ENCODE measurements around the gene COLEC12. TPM values are rescaled to one million over a fixed set of nuclear protein-coding genes. Genes with fewer than 3 reads are reported as not detected.

Gene COLEC12
- total and polyA plus RNA-seq, 2 donors (not counting 3 experiments of a cell fraction or from before 2014, with no cell fraction given) = 8.0 to 17.1 TPM

- H3K4me3 ChIP-seq (replicated peaks in 1 of 3; ENCODE audit: insufficient read depth in 1 of 3, low read depth in 1 of 3, low read length in 3 of 3) = no peak overlapping the region
These were observed 178.5 kb downstream of the COLEC12 start for GRCh38 chr18:321865-322467.

More at GRCh38 chr18:321865-322467, 178.5 kb downstream of the COLEC12 start:
- no peaks in the 10 kb centered on the region for H3K27me3 ChIP-seq (ENCODE audit: control insufficient read depth in 2 of 2, insufficient read depth in 2 of 2, low read length in 2 of 2)
- no peak for FAIRE-seq
- ChIA-PET POLR2A (no interaction called here), CTCF (interaction anchor here (1.0 to 1.8 kb wide), 4 partner anchors 14 to 302 kb away, joined by 3 to 4 read pairs (median 3); partner anchors contain the start of gene THOC1)
- H3K9me1 ChIP-seq (replicated peaks; ENCODE audit: control insufficient read depth, extremely low read depth, insufficient read depth, low read length) = no peaks in the 10 kb centered on the region
- no peaks in the 10 kb centered on the region for H4K20me1 ChIP-seq (replicated peaks; ENCODE audit: control insufficient read depth, extremely low read depth, insufficient read depth, low read length)
- DNase-seq (ENCODE audit: low read depth, low spot score) = peak; percentile 20
- intact Hi-C loops (cut with micrococcal nuclease) (loop anchor here (2.0 to 5.0 kb wide), 4 partner anchors 35 to 203 kb away; no protein-coding TSS in a partner anchor), dilution Hi-C loops (cut with MboI; ENCODE audit: extremely low pct_ligation_motif_present, low sequenced_read_pairs) (no loop called here)
- H3K4me1 ChIP-seq (ENCODE audit: control insufficient read depth, extremely low read depth, insufficient read depth, low read length) = peaks cover 30% of the 10 kb centered on the region
- TSS peak; percentile 64 for BruUV-seq (replicated peaks)
- H3K9ac ChIP-seq (replicated peaks; ENCODE audit: extremely low read depth, insufficient read depth, low read length) = no peak overlapping the region
- H3K36me3 ChIP-seq (ENCODE audit: control insufficient read depth in 2 of 2, extremely low read depth in 1 of 2, insufficient read depth in 2 of 2, low read length in 2 of 2) = no peaks in the 10 kb centered on the region
- no peaks in the 10 kb centered on the region for H3K79me2 ChIP-seq (ENCODE audit: control insufficient read depth, insufficient read depth, low read length)
- H3K9me3 ChIP-seq (replicated peaks; ENCODE audit: control insufficient read depth, insufficient read depth, low read length) = no peaks in the 10 kb centered on the region
- H2AFZ ChIP-seq (ENCODE audit: low read depth, low read length) = no peak overlapping the region
- TF ChIP-seq POLR2AphosphoS5 (IDR thresholded peaks at IDR 0.05; ENCODE audit: insufficient read depth, low read depth, low read length) = no peak
- TF ChIP-seq CTCF (IDR thresholded peaks at IDR 0.05; ENCODE audit: extremely low read depth in 1 of 2, insufficient read depth in 1 of 2, low read depth in 1 of 2, low read length in 2 of 2) = no peak
- no peak for TF ChIP-seq FOS (IDR thresholded peaks at IDR 0.05; ENCODE audit: borderline replicate concordance, insufficient read depth, low read length)
- no peak for TF ChIP-seq GATA2 (IDR thresholded peaks at IDR 0.05; ENCODE audit: insufficient read depth, insufficient read length, low read depth, low read length)
- TF ChIP-seq EZH2 (IDR thresholded peaks at IDR 0.05; ENCODE audit: borderline replicate concordance, low read depth, low read length, severe bottlenecking) = no peak
- TF ChIP-seq MYC (IDR thresholded peaks at IDR 0.05; ENCODE audit: low read depth, low read length) = no peak
- no peak for TF ChIP-seq MAX (IDR thresholded peaks at IDR 0.05; ENCODE audit: insufficient read depth, insufficient read length)
- TF ChIP-seq JUN (IDR thresholded peaks at IDR 0.05; ENCODE audit: borderline replicate concordance, insufficient read depth, insufficient read length, low read depth) = no peak
- no peak for TF ChIP-seq POLR2A (IDR thresholded peaks at IDR 0.05; ENCODE audit: low read depth, low read length)
- H3K4me2 ChIP-seq (ENCODE audit: insufficient read depth, low read length) = peak overlapping the region; percentile 29
- no peak overlapping the region for H3K27ac ChIP-seq (ENCODE audit: insufficient read depth, low read depth, low read length)
